ENCODE data around the gene TBCCD1.

DNA sequence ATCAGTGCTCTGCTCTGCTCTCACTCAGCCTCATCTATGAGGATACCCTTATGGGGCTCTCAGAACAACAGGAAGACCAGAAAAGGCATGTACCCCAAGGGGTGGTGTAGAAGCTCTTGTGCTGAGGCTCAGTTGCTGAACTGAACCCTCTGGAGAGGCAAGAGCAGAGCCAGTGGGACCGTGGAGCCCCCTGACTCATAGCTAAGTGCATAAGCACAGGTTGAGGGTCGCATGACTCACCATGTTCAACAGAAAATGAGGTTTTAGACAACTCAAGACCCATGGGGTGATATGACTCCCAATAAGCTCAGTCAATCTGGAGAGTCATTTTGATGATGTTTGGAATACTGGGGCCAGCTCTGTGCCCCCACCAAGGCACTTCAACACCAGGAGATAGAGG lies 60.3 kb downstream of the TBCCD1 start:
- TF ChIP-seq EZH2 (IDR thresholded peaks at IDR 0.05; ENCODE audit: borderline replicate concordance, low read depth, low read length, severe bottlenecking), result no peak
- TF ChIP-seq, protein P1, sequence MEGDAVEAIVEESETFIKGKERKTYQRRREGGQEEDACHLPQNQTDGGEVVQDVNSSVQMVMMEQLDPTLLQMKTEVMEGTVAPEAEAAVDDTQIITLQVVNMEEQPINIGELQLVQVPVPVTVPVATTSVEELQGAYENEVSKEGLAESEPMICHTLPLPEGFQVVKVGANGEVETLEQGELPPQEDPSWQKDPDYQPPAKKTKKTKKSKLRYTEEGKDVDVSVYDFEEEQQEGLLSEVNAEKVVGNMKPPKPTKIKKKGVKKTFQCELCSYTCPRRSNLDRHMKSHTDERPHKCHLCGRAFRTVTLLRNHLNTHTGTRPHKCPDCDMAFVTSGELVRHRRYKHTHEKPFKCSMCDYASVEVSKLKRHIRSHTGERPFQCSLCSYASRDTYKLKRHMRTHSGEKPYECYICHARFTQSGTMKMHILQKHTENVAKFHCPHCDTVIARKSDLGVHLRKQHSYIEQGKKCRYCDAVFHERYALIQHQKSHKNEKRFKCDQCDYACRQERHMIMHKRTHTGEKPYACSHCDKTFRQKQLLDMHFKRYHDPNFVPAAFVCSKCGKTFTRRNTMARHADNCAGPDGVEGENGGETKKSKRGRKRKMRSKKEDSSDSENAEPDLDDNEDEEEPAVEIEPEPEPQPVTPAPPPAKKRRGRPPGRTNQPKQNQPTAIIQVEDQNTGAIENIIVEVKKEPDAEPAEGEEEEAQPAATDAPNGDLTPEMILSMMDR (IDR thresholded peaks at IDR 0.05; ENCODE audit: borderline replicate concordance, extremely low read depth, low read length, poor library complexity, severe bottlenecking), result no peak
